Ovary (tissue), 3 donors: Measurements from ENCODE around the gene IRAK1.

Source experiments
- CTCF ChIP-seq, 3 donors: fragments of 450-650 bp in 2 of 3; fragments of 200-600 bp in 1 of 3; IDR thresholded peaks; one replicate each; pipeline versions ENCODE4 v1.5.1 to v1.8.0; 2016 to 2022; ENCODE audit warnings: antibody characterized with exemption in 3 of 3, mild to moderate bottlenecking in 1 of 3
- POLR2A ChIP-seq: fragments of 450-650 bp; IDR thresholded peaks from one replicate; pipeline ENCODE4 v1.6.1; 2017; ENCODE audit warnings: antibody characterized with exemption, mild to moderate bottlenecking, moderate library complexity
- donor health status: DM: no; HTN: no; CAD: no.

GRCh38 chrX:153983321-153983801 is 36.3 kb downstream of the IRAK1 start:
- TF ChIP-seq CTCF (IDR thresholded peaks at IDR 0.05) = no peak
- no peak for TF ChIP-seq POLR2A
